Spleen (tissue), 11 donors: ENCODE data around the gene UCHL5. TPM values are rescaled to one million over a fixed set of nuclear protein-coding genes. Genes with fewer than 3 reads are reported as not detected.

Experiments
- DNase-seq: peaks from one replicate; pipeline ENCODE4 v3.0.0-alpha.2; 2020
- H3K27ac ChIP-seq, 8 donors: fragments of 200-600 bp; sonication (generic) in 7 of 8; 1 replicate in 4 of 8; 2 replicates in 4 of 8; pipeline versions ENCODE4 v1.5.0 to v1.8.0; 2016 to 2021; ENCODE audit warnings: inconsistent platforms in 4 of 8, mild to moderate bottlenecking in 4 of 8, moderate library complexity in 1 of 8
- H3K27me3 ChIP-seq, 7 donors: fragments of 200-600 bp; sonication (generic) in 6 of 7; replicated peaks in 1 of 7; 1 replicate in 4 of 7; 2 replicates in 3 of 7; pipeline versions ENCODE4 v1.5.0 to v1.8.0; 2016 to 2021; ENCODE audit warnings: inconsistent platforms in 3 of 7, mild to moderate bottlenecking in 1 of 7
- H3K36me3 ChIP-seq, 6 donors: fragments of 200-600 bp; sonication (generic) in 5 of 6; 1 replicate in 4 of 6; 2 replicates in 2 of 6; pipeline versions ENCODE4 v1.5.0 to v1.8.0; 2016 to 2021; ENCODE audit warnings: inconsistent platforms in 2 of 6
- H3K4me1 ChIP-seq, 6 donors: fragments of 200-600 bp; sonication (generic) in 5 of 6; 1 replicate in 3 of 6; 2 replicates in 3 of 6; pipeline versions ENCODE4 v1.5.0 to v1.8.0; 2016 to 2021; ENCODE audit warnings: inconsistent platforms in 3 of 6
- H3K4me3 ChIP-seq, 8 donors: fragments of 200-600 bp; sonication (generic) in 7 of 8; 1 replicate in 4 of 8; 2 replicates in 4 of 8; pipeline versions ENCODE4 v1.5.0 to v1.8.0; 2016 to 2021; ENCODE audit warnings: inconsistent platforms in 4 of 8, mild to moderate bottlenecking in 4 of 8, moderate library complexity in 2 of 8
- H3K9me3 ChIP-seq, 8 donors: fragments of 200-600 bp; sonication (generic) in 7 of 8; 1 replicate in 4 of 8; 2 replicates in 4 of 8; pipeline versions ENCODE4 v1.5.0 to v1.8.0; 2016 to 2021; ENCODE audit warnings: inconsistent platforms in 4 of 8
- CTCF ChIP-seq, 11 experiments: fragments of 200-600 bp in 7 of 11; fragments of 450-650 bp in 4 of 11; sonication (generic) in 4 of 11; IDR thresholded peaks in 8 of 11; conservative IDR thresholded peaks in 3 of 11; 1 replicate in 7 of 11; 2 replicates in 4 of 11; pipeline versions ENCODE4 v1.4.0 to v1.8.0; 2016 to 2021; ENCODE audit warnings: antibody characterized with exemption in 11 of 11, inconsistent platforms in 4 of 11, mild to moderate bottlenecking in 1 of 11
- POLR2A ChIP-seq, 3 donors: fragments of 450-650 bp; IDR thresholded peaks; one replicate each; pipeline ENCODE4 v1.5.1; 2017; ENCODE audit warnings: antibody characterized with exemption in 3 of 3, mild to moderate bottlenecking in 1 of 3
- POLR2AphosphoS5 ChIP-seq, 3 donors: sonication (generic); formaldehyde crosslinking; IDR thresholded peaks; one replicate each; pipeline ENCODE4 v1.5.1; 2017; ENCODE audit warnings: antibody characterized with exemption in 3 of 3
- WGBS, 5 donors: extraction: QIAGEN DNeasy Blood & Tissue Kit in 3 of 5; methylation state at CpG; one replicate each; pipeline versions ENCODE4 v1.1.5 to v1.1.7; 2013 to 2018; 5-methylcytosine and 5-hydroxymethylcytosine counted together
- intact Hi-C: fragments of 100-400 bp; cut with DNase I; formaldehyde crosslinking; loops from one replicate; pipeline ENCODE4 v1.15.0; 2023; ENCODE audit warnings: low total_unique reads
- polyA plus RNA-seq, 3 donors: library from polyadenylated mRNA; stranded (reverse); fragments of 200-250 nt; gene quantifications; one replicate each; pipeline ENCODE4 v1.2.1, GENCODE V29; 2013
- total RNA-seq, 7 donors: library from RNA; depleted of rRNA in 3 of 7; stranded (reverse); fragments of >200 nt in 3 of 7; fragmentation: NEBNext Ultra II Directional in 4 of 7; extraction: Animal tissue kit (Norgen Biotek cat#: 25700) in 4 of 7; gene quantifications; one replicate each; pipeline versions ENCODE4 v1.1.0 to v1.2.1, GENCODE V29; 2016 to 2021
- donor health status: healthy with polysubstance abuse.
- donor health status: DM: no; HTN: no; CAD: no; lungs with moderate emphysema.
- donor health status: DM: no; HTN: no; CAD: no.
- donor health status: Bipolar disorder and iron deficiency.
- donor health status: healthy.
- donor health status: DM: no; HTN: no; CAD: no.
- donor health status: DM: yes; HTN: yes; CAD: no.

Gene UCHL5
- total and polyA plus RNA-seq, 10 donors: 9.9 to 41.7 (median 32.8) TPM

GRCh38 chr1:193102662-193103061 lies 43.5 kb upstream of the UCHL5 start:
- TF ChIP-seq POLR2A (IDR thresholded peaks at IDR 0.05) (no peak), CTCF (IDR thresholded peaks at IDR 0.05 in 8 of 11, conservative IDR thresholded peaks at IDR 0.05 in 3 of 11) (no peak), POLR2AphosphoS5 (IDR thresholded peaks at IDR 0.05) (no peak)
- Histone ChIP-seq H3K36me3 (peaks cover 0 to 34% (median 24%) of the 10 kb centered on the region in 6 donors), H3K4me1 (peaks cover 9 to 38% (median 23%) of the 10 kb centered on the region in 6 donors), H3K4me3 (no peak overlapping the region), H3K27me3 (no peaks in the 10 kb centered on the region), H3K9me3 (no peaks in the 10 kb centered on the region), H3K27ac (no peak overlapping the region)
- 81 to 93% (median 87%) methylated on average over 5 of the region's 5 CpGs for WGBS, 5 donors
- intact Hi-C loops: no loop called here
- no peak for DNase-seq

- 74 to 92% (median 85%) methylated on average over 11 of the region's 11 CpGs for WGBS, 5 donors
- peaks cover 0 to 95% (median 42%) of the 10 kb centered on the region in 6 donors for H3K36me3 ChIP-seq
- intact Hi-C loops: no loop called here
Measured at GRCh38 chr1:193094112-193094511, 35.0 kb upstream of the UCHL5 start.

GRCh38 chr1:193090865-193091264 lies 31.7 kb upstream of the UCHL5 start:
- no peak overlapping the region for H3K27ac ChIP-seq
- intact Hi-C loops: no loop called here
- H3K36me3 ChIP-seq: peaks cover 0 to 82% (median 19%) of the 10 kb centered on the region in 6 donors
- H3K27me3 ChIP-seq: no peaks in the 10 kb centered on the region
- no peak overlapping the region for H3K4me3 ChIP-seq
- TF ChIP-seq POLR2A (IDR thresholded peaks at IDR 0.05) (no peak), POLR2AphosphoS5 (IDR thresholded peaks at IDR 0.05) (no peak), CTCF (IDR thresholded peaks at IDR 0.05 in 8 of 11, conservative IDR thresholded peaks at IDR 0.05 in 3 of 11) (no peak)
- H3K4me1 ChIP-seq: no peaks in the 10 kb centered on the region
- H3K9me3 ChIP-seq: no peaks in the 10 kb centered on the region
- DNase-seq: no peak
- 89 to 99% (median 96%) methylated on average over 1 of the region's 1 CpG for WGBS, 5 donors

More at GRCh38 chr1:193094112-193094511, 35.0 kb upstream of the UCHL5 start:
- TF ChIP-seq POLR2A (IDR thresholded peaks at IDR 0.05): no peak
- no peak for TF ChIP-seq CTCF (IDR thresholded peaks at IDR 0.05 in 8 of 11, conservative IDR thresholded peaks at IDR 0.05 in 3 of 11)
- TF ChIP-seq POLR2AphosphoS5 (IDR thresholded peaks at IDR 0.05): no peak
- Histone ChIP-seq H3K4me1 (no peaks in the 10 kb centered on the region), H3K27me3 (no peaks in the 10 kb centered on the region), H3K4me3 (no peak overlapping the region), H3K9me3 (no peaks in the 10 kb centered on the region), H3K27ac (peak overlapping the region in 2 of 8 donors; percentile 24 to 56)
- no peak for DNase-seq

GRCh38 chr1:193087893-193088292 lies 28.7 kb upstream of the UCHL5 start:
- peaks cover 0 to 82% (median 23%) of the 10 kb centered on the region in 6 donors for H3K36me3 ChIP-seq

More at GRCh38 chr1:193087893-193088292, 28.7 kb upstream of the UCHL5 start:
- WGBS, 5 donors: 69 to 79% (median 71%) methylated on average over 3 of the region's 3 CpGs
- Histone ChIP-seq H3K4me3 (no peak overlapping the region), H3K9me3 (no peaks in the 10 kb centered on the region), H3K27me3 (no peaks in the 10 kb centered on the region), H3K27ac (peak overlapping the region in 1 of 8 donors; percentile 18), H3K4me1 (no peaks in the 10 kb centered on the region)
- no peak for DNase-seq
- TF ChIP-seq POLR2AphosphoS5 (IDR thresholded peaks at IDR 0.05) (no peak), CTCF (IDR thresholded peaks at IDR 0.05 in 8 of 11, conservative IDR thresholded peaks at IDR 0.05 in 3 of 11) (no peak), POLR2A (IDR thresholded peaks at IDR 0.05) (no peak)
- intact Hi-C loops: no loop called here
